Femur (tissue), 1 donor: Measurements from ENCODE around the gene LTBP1.
"Not testable (repeated sequence)": the region's sequence is repeated elsewhere in the genome, so short reads cannot be mapped to it uniquely, and the experiment has no call there.

Experiments used
- DNase-seq: peaks from one replicate; pipeline ENCODE4 v3.0.0-alpha.2; 2017

LTBP1 gene

GRCh38 chr2:33051586-33052360 is 105.0 kb downstream of the LTBP1 start:
- peak; percentile 53 for DNase-seq

- no peak for DNase-seq
Observed at GRCh38 chr2:33052361-33052735, 105.6 kb downstream of the LTBP1 start.

GRCh38 chr2:33052795-33053194 is 106.0 kb downstream of the LTBP1 start:
- not testable (repeated sequence) for DNase-seq

- no peak for DNase-seq
Observed at GRCh38 chr2:33056170-33056569, 109.4 kb downstream of the LTBP1 start.

GRCh38 chr2:33057307-33058028 is 110.7 kb downstream of the LTBP1 start:
- DNase-seq, result not testable (repeated sequence)

GRCh38 chr2:33058716-33059470 is 112.1 kb downstream of the LTBP1 start:
- no peak for DNase-seq

- no peak for DNase-seq
Observed at GRCh38 chr2:33059471-33060156, 112.9 kb downstream of the LTBP1 start.

GRCh38 chr2:33060405-33060804 is 113.7 kb downstream of the LTBP1 start:
- no peak for DNase-seq

GRCh38 chr2:33062665-33063250 is 116.0 kb downstream of the LTBP1 start:
- DNase-seq, result no peak

- DNase-seq, result no peak
Observed at GRCh38 chr2:33064349-33064801, 117.6 kb downstream of the LTBP1 start.

- DNase-seq, result no peak
Observed at GRCh38 chr2:33067598-33067997, 120.8 kb downstream of the LTBP1 start.

GRCh38 chr2:33068261-33068660 is 121.5 kb downstream of the LTBP1 start:
- no peak for DNase-seq

- DNase-seq, result no peak
Observed at GRCh38 chr2:33069894-33070651, 123.3 kb downstream of the LTBP1 start.

- DNase-seq, result no peak
Observed at GRCh38 chr2:33071591-33071990, 124.8 kb downstream of the LTBP1 start.

GRCh38 chr2:33072614-33073013 is 125.9 kb downstream of the LTBP1 start:
- DNase-seq, result no peak

GRCh38 chr2:33073018-33073417 is 126.3 kb downstream of the LTBP1 start:
- no peak for DNase-seq

GRCh38 chr2:33074197-33074596 is 127.4 kb downstream of the LTBP1 start:
- DNase-seq, result no peak

- no peak for DNase-seq
Observed at GRCh38 chr2:33077311-33077710, 130.6 kb downstream of the LTBP1 start.

- no peak for DNase-seq
Observed at GRCh38 chr2:33077844-33078243, 131.1 kb downstream of the LTBP1 start.

GRCh38 chr2:33081691-33082090 is 134.9 kb downstream of the LTBP1 start:
- no peak for DNase-seq

- no peak for DNase-seq
Observed at GRCh38 chr2:33083699-33084387, 137.1 kb downstream of the LTBP1 start.
